DMS 273 (cell line): ENCODE results near the gene DYNLT3.

Experiments
- DNase-seq: peaks from one replicate; lab custom pipeline; 2025; ENCODE audit not compliant: unreplicated experiment; lab: John Stamatoyannopoulos, UW

Gene DYNLT3

GRCh38 chrX:37844622-37845021, 2.7 kb downstream of the DYNLT3 start:
- DNase-seq = no peak

- no peak for DNase-seq
These were observed 6.4 kb downstream of the DYNLT3 start for GRCh38 chrX:37840931-37841330.

GRCh38 chrX:37834937-37835336, 12.4 kb downstream of the DYNLT3 start:
- DNase-seq = no peak

- no peak for DNase-seq
These were observed 17.0 kb downstream of the DYNLT3 start for GRCh38 chrX:37830371-37830770.

GRCh38 chrX:37829721-37830120, 17.6 kb downstream of the DYNLT3 start:
- DNase-seq = no peak

GRCh38 chrX:37825215-37825842, 22.0 kb downstream of the DYNLT3 start:
- peak; percentile 70 for DNase-seq

GRCh38 chrX:37824491-37825214, 22.7 kb downstream of the DYNLT3 start:
- no peak for DNase-seq

- DNase-seq = peak; percentile 19
These were observed 26.7 kb downstream of the DYNLT3 start for GRCh38 chrX:37820646-37821045.

GRCh38 chrX:37818031-37818430, 29.3 kb downstream of the DYNLT3 start:
- no peak for DNase-seq

- DNase-seq = no peak
These were observed 29.8 kb downstream of the DYNLT3 start for GRCh38 chrX:37817579-37817978.

GRCh38 chrX:37817176-37817575, 30.2 kb downstream of the DYNLT3 start:
- DNase-seq = no peak

GRCh38 chrX:37816766-37817165, 30.6 kb downstream of the DYNLT3 start:
- DNase-seq = no peak

- no peak for DNase-seq
These were observed 32.0 kb downstream of the DYNLT3 start for GRCh38 chrX:37815366-37815765.

- DNase-seq = no peak
These were observed 33.8 kb downstream of the DYNLT3 start for GRCh38 chrX:37813570-37813969.

- DNase-seq = no peak
These were observed 35.3 kb downstream of the DYNLT3 start for GRCh38 chrX:37812110-37812509.

GRCh38 chrX:37809970-37810369, 37.4 kb downstream of the DYNLT3 start:
- no peak for DNase-seq

GRCh38 chrX:37803057-37803456, 44.3 kb downstream of the DYNLT3 start:
- DNase-seq = no peak

GRCh38 chrX:37802028-37802427, 45.3 kb downstream of the DYNLT3 start:
- no peak for DNase-seq

- DNase-seq = no peak
These were observed 46.7 kb downstream of the DYNLT3 start for GRCh38 chrX:37800717-37801116.

- DNase-seq = no peak
These were observed 47.4 kb downstream of the DYNLT3 start for GRCh38 chrX:37799936-37800335.

GRCh38 chrX:37796805-37797204, 50.6 kb downstream of the DYNLT3 start:
- DNase-seq = no peak

- DNase-seq = no peak
These were observed 51.1 kb downstream of the DYNLT3 start for GRCh38 chrX:37796310-37796709.
